Breast epithelium (tissue), 3 donors: ENCODE results near the gene FCAMR.
A peak's percentile ranks its signal among the peaks of the same experiment; 100 is the strongest.

ENCODE experiments used
- POLR2A ChIP-seq: fragments of 450-650 bp; IDR thresholded peaks from one replicate; pipeline ENCODE4 v1.6.1; 2016; ENCODE audit warnings: antibody characterized with exemption, mild to moderate bottlenecking, moderate library complexity
- POLR2AphosphoS5 ChIP-seq, 3 donors: sonication (generic); formaldehyde crosslinking; IDR thresholded peaks; one replicate each; pipeline ENCODE4 v1.6.1; 2017; ENCODE audit warnings: antibody characterized with exemption in 3 of 3
- TF ChIP-seq, protein P1 (sequence below), 3 donors: fragments of 450-650 bp; IDR thresholded peaks; one replicate each; pipeline ENCODE4 v1.5.1; 2016 to 2017; ENCODE audit warnings: antibody characterized with exemption in 3 of 3, mild to moderate bottlenecking in 3 of 3, moderate library complexity in 3 of 3

DNA sequence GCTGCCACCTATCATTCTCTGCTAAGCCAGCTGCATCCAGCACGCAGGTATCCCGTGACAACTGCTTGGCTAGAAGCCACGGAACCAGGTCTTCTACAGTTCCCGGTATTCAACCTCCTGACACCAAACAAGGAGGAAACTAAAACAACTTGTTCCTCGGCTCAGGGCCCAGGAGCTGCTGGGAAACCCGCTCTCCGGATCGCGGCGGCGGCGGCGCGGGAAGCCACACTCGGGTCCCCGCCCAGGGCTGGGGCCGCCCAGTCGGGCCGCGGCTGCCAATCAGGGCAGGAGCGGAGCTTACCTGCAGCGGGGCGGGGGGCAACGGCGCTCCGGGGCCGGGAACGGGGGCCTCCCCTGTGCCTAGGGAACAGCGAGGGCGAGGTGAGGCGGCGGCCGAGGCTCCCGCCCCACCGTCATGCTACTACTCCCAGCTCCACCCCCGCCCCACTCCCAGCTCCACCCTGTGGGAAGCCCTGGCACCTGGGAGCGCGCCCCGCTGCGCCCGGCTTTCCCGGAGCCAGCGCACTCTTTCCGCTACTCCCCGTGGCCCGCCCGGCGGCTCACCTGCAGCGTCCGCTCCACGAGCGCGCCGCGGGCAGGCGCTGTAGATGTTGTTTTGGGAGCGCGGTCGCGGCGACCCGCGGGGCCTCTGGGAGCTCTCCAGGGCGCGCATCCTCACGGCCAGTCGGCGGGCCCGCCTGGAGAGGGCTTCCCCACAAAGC lies 60.9 kb downstream of the FCAMR start:
- TF ChIP-seq, protein P1, sequence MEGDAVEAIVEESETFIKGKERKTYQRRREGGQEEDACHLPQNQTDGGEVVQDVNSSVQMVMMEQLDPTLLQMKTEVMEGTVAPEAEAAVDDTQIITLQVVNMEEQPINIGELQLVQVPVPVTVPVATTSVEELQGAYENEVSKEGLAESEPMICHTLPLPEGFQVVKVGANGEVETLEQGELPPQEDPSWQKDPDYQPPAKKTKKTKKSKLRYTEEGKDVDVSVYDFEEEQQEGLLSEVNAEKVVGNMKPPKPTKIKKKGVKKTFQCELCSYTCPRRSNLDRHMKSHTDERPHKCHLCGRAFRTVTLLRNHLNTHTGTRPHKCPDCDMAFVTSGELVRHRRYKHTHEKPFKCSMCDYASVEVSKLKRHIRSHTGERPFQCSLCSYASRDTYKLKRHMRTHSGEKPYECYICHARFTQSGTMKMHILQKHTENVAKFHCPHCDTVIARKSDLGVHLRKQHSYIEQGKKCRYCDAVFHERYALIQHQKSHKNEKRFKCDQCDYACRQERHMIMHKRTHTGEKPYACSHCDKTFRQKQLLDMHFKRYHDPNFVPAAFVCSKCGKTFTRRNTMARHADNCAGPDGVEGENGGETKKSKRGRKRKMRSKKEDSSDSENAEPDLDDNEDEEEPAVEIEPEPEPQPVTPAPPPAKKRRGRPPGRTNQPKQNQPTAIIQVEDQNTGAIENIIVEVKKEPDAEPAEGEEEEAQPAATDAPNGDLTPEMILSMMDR (IDR thresholded peaks at IDR 0.05): no peak
- peak in 2 of 3 donors; percentile 7 to 55 for TF ChIP-seq POLR2AphosphoS5 (IDR thresholded peaks at IDR 0.05)
- TF ChIP-seq POLR2A: peak; percentile 37
